ENCODE results near the gene RBM48. TPM values are rescaled to one million over a fixed set of nuclear protein-coding genes. Genes with fewer than 3 reads are reported as not detected.
"Not testable (repeated sequence)": the region's sequence is repeated elsewhere in the genome, so short reads cannot be mapped to it uniquely, and the experiment has no call there.

Gene RBM48
- total and polyA plus RNA-seq, 5 donors: 9.1 to 14.8 (median 11.3) TPM

GRCh38 chr7:92545116-92545515 is 16.5 kb downstream of the RBM48 start:
- H3K27me3 ChIP-seq (ENCODE audit: control insufficient read depth, insufficient read depth); H3K4me1 ChIP-seq (ENCODE audit: control insufficient read depth, insufficient read depth, low read length); H3K9me3 ChIP-seq (ENCODE audit: control insufficient read depth, low read length); H3K27ac ChIP-seq (ENCODE audit: low read length); H3K4me3 ChIP-seq (ENCODE audit: low read length); intact Hi-C loops (cut with DNase I); ATAC-seq: not testable (repeated sequence)
- DNase-seq: peak in 1 of 3 donors; percentile 58
- 95% methylated on average over 30 of the region's 30 CpGs for WGBS

- DNase-seq (peak in 1 of 3 donors; percentile 36), ATAC-seq (peak; percentile 26 to 45)
- no peak overlapping the region for H3K27ac ChIP-seq (ENCODE audit: low read length)
- WGBS: 89% methylated on average over 17 of the region's 17 CpGs
- H3K4me1 ChIP-seq (ENCODE audit: control insufficient read depth, insufficient read depth, low read length): no peaks in the 10 kb centered on the region
- intact Hi-C loops (cut with DNase I): no loop called here
- H3K27me3 ChIP-seq (ENCODE audit: control insufficient read depth, insufficient read depth): no peaks in the 10 kb centered on the region
- H3K4me3 ChIP-seq (ENCODE audit: low read length): no peak overlapping the region
- no peaks in the 10 kb centered on the region for H3K9me3 ChIP-seq (ENCODE audit: control insufficient read depth, low read length)
These were observed 18.4 kb downstream of the RBM48 start for GRCh38 chr7:92546856-92547497.

GRCh38 chr7:92547579-92547978 is 19.0 kb downstream of the RBM48 start:
- no peaks in the 10 kb centered on the region for H3K9me3 ChIP-seq (ENCODE audit: control insufficient read depth, low read length)
- H3K4me1 ChIP-seq (ENCODE audit: control insufficient read depth, insufficient read depth, low read length): no peaks in the 10 kb centered on the region
- 86% methylated on average over 6 of the region's 6 CpGs for WGBS
- intact Hi-C loops (cut with DNase I): no loop called here
- DNase-seq: peak in 2 of 3 donors; percentile 40 to 58
- peak; percentile 71 to 77 for ATAC-seq
- no peak overlapping the region for H3K4me3 ChIP-seq (ENCODE audit: low read length)
- H3K27me3 ChIP-seq (ENCODE audit: control insufficient read depth, insufficient read depth): no peaks in the 10 kb centered on the region
- H3K27ac ChIP-seq (ENCODE audit: low read length): no peak overlapping the region

- ATAC-seq: peak; percentile 55 to 61
- 26% methylated on average over 4 of the region's 4 CpGs for WGBS
These were observed 21.6 kb downstream of the RBM48 start for GRCh38 chr7:92550194-92550593.

GRCh38 chr7:92557249-92557648 is 28.7 kb downstream of the RBM48 start:
- intact Hi-C loops (cut with DNase I): no loop called here
- DNase-seq (no peak), ATAC-seq (no peak)
- no peaks in the 10 kb centered on the region for H3K9me3 ChIP-seq (ENCODE audit: control insufficient read depth, low read length)
- H3K27me3 ChIP-seq (ENCODE audit: control insufficient read depth, insufficient read depth): no peaks in the 10 kb centered on the region
- H3K27ac ChIP-seq (ENCODE audit: low read length): no peak overlapping the region
- no peak overlapping the region for H3K4me3 ChIP-seq (ENCODE audit: low read length)
- peaks cover 1% of the 10 kb centered on the region for H3K4me1 ChIP-seq (ENCODE audit: control insufficient read depth, insufficient read depth, low read length)
- 85% methylated on average over 2 of the region's 2 CpGs for WGBS

More at GRCh38 chr7:92550194-92550593, 21.6 kb downstream of the RBM48 start:
- Histone ChIP-seq H3K4me1 (ENCODE audit: control insufficient read depth, insufficient read depth, low read length) (peaks cover 1% of the 10 kb centered on the region), H3K27ac (ENCODE audit: low read length) (no peak overlapping the region), H3K9me3 (ENCODE audit: control insufficient read depth, low read length) (no peaks in the 10 kb centered on the region), H3K27me3 (ENCODE audit: control insufficient read depth, insufficient read depth) (no peaks in the 10 kb centered on the region), H3K4me3 (ENCODE audit: low read length) (no peak overlapping the region)
- intact Hi-C loops (cut with DNase I): no loop called here
- DNase-seq: no peak

GRCh38 chr7:92557808-92558362 is 29.3 kb downstream of the RBM48 start:
- DNase-seq: no peak

GRCh38 chr7:92560602-92561001 is 32.0 kb downstream of the RBM48 start:
- intact Hi-C loops (cut with DNase I): no loop called here
- ATAC-seq (peak in 1 of 2 donors; percentile 36), DNase-seq (no peak)
- Histone ChIP-seq H3K27me3 (ENCODE audit: control insufficient read depth, insufficient read depth) (no peaks in the 10 kb centered on the region), H3K4me1 (ENCODE audit: control insufficient read depth, insufficient read depth, low read length) (no peaks in the 10 kb centered on the region), H3K9me3 (ENCODE audit: control insufficient read depth, low read length) (no peaks in the 10 kb centered on the region), H3K4me3 (ENCODE audit: low read length) (no peak overlapping the region), H3K27ac (ENCODE audit: low read length) (no peak overlapping the region)

More at GRCh38 chr7:92557808-92558362, 29.3 kb downstream of the RBM48 start:
- ATAC-seq: no peak
- H3K9me3 ChIP-seq (ENCODE audit: control insufficient read depth, low read length): no peaks in the 10 kb centered on the region
- WGBS: 81% methylated on average over 7 of the region's 7 CpGs
- H3K4me3 ChIP-seq (ENCODE audit: low read length): no peak overlapping the region
- intact Hi-C loops (cut with DNase I): no loop called here
- H3K27ac ChIP-seq (ENCODE audit: low read length): no peak overlapping the region
- no peaks in the 10 kb centered on the region for H3K27me3 ChIP-seq (ENCODE audit: control insufficient read depth, insufficient read depth)
- H3K4me1 ChIP-seq (ENCODE audit: control insufficient read depth, insufficient read depth, low read length): peaks cover 1% of the 10 kb centered on the region

DNA sequence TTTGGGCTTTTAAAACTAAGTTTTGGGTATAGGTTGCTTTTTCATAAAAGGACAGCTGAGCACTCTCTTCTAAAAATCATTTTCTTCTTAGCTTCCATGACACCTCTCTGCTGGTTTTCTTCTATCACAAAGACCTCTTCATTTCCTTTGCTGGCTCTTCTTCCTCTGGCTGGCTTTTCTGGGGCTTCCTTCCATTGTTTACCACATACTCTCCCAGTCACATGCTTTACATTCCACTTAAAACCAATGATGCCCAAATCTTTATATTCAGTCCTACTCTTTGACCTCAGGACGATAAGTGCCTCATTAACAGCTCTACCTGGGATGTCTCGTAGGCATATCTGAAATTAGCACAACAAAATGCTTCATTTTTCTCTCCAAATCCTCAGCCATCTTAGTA is 34.8 kb downstream of the RBM48 start:
- DNase-seq: no peak
- ATAC-seq: no peak
- intact Hi-C loops (cut with DNase I): no loop called here
- H3K4me1 ChIP-seq (ENCODE audit: control insufficient read depth, insufficient read depth, low read length): peaks cover 1% of the 10 kb centered on the region
- no peak overlapping the region for H3K4me3 ChIP-seq (ENCODE audit: low read length)
- H3K27me3 ChIP-seq (ENCODE audit: control insufficient read depth, insufficient read depth): no peaks in the 10 kb centered on the region
- no peaks in the 10 kb centered on the region for H3K9me3 ChIP-seq (ENCODE audit: control insufficient read depth, low read length)
- 74% methylated on average over 2 of the region's 2 CpGs for WGBS
- no peak overlapping the region for H3K27ac ChIP-seq (ENCODE audit: low read length)

DNA sequence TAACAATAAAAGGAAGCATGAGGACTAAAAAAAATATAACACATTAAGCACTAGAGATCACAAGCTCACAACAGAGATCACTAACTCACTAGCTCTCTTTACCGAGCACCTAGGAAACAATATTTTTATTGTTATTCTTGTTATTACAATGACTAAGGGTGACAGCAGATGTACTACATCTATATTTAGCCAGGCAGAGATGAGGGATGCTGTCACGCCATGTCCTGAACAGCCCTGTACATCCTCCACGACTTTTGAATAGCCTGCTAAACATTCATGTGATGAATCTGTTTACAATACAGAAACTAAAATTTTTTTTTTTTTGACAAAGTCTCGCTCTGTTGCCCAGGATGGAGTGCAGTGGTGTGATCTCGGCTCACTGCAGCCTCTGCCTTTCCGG is 38.9 kb downstream of the RBM48 start:
- intact Hi-C loops (cut with DNase I): no loop called here
- WGBS: 87% methylated on average over 6 of the region's 6 CpGs
- peaks cover 1% of the 10 kb centered on the region for H3K4me1 ChIP-seq (ENCODE audit: control insufficient read depth, insufficient read depth, low read length)
- no peaks in the 10 kb centered on the region for H3K27me3 ChIP-seq (ENCODE audit: control insufficient read depth, insufficient read depth)
- no peaks in the 10 kb centered on the region for H3K9me3 ChIP-seq (ENCODE audit: control insufficient read depth, low read length)
- DNase-seq (no peak), ATAC-seq (no peak)
- H3K4me3 ChIP-seq (ENCODE audit: low read length): no peak overlapping the region
- H3K27ac ChIP-seq (ENCODE audit: low read length): no peak overlapping the region

DNA sequence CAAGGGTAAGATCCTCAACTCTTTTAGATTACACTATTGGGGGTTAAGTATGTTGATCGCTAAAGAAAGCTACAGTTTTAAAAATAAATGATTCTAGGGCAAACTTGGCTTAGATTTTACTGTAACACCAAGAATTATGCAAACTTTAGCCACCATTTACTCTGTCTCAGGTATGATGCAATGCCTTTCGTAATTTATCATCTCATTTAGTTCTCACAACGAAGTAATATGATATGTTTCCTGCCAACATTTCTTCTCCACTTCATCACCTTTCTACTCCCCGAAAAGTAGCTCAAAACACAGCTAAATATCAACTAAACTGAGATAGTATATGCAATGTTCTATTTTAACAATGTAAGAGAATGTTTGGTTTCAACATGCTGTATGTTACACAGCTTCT is 40.5 kb downstream of the RBM48 start:
- Histone ChIP-seq H3K4me3 (ENCODE audit: low read length) (no peak overlapping the region), H3K27me3 (ENCODE audit: control insufficient read depth, insufficient read depth) (no peaks in the 10 kb centered on the region), H3K4me1 (ENCODE audit: control insufficient read depth, insufficient read depth, low read length) (peaks cover 1% of the 10 kb centered on the region), H3K27ac (ENCODE audit: low read length) (no peak overlapping the region), H3K9me3 (ENCODE audit: control insufficient read depth, low read length) (no peaks in the 10 kb centered on the region)
- no peak for ATAC-seq
- 59% methylated on average over 4 of the region's 4 CpGs for WGBS
- intact Hi-C loops (cut with DNase I): no loop called here
- DNase-seq: no peak

- DNase-seq (no peak), ATAC-seq (no peak)
- Histone ChIP-seq H3K27ac (ENCODE audit: low read length) (no peak overlapping the region), H3K27me3 (ENCODE audit: control insufficient read depth, insufficient read depth) (no peaks in the 10 kb centered on the region), H3K4me1 (ENCODE audit: control insufficient read depth, insufficient read depth, low read length) (peaks cover 3% of the 10 kb centered on the region), H3K9me3 (ENCODE audit: control insufficient read depth, low read length) (no peaks in the 10 kb centered on the region), H3K4me3 (ENCODE audit: low read length) (no peak overlapping the region)
- intact Hi-C loops (cut with DNase I): no loop called here
- WGBS: 75% methylated on average over 3 of the region's 3 CpGs
These were observed 47.7 kb downstream of the RBM48 start for GRCh38 chr7:92576296-92576695.

Measured in right cardiac atrium (tissue), 5 donors.